Fibroblast of skin of left biceps (primary cell): ENCODE results near the gene SLC47A1.

Source experiments
- DNase-seq, 2 experiments: peaks; one replicate each; pipeline ENCODE4 v3.0.0-alpha.2; 2013; ENCODE audit warnings: low read depth in 2 of 2

SLC47A1 gene

DNA sequence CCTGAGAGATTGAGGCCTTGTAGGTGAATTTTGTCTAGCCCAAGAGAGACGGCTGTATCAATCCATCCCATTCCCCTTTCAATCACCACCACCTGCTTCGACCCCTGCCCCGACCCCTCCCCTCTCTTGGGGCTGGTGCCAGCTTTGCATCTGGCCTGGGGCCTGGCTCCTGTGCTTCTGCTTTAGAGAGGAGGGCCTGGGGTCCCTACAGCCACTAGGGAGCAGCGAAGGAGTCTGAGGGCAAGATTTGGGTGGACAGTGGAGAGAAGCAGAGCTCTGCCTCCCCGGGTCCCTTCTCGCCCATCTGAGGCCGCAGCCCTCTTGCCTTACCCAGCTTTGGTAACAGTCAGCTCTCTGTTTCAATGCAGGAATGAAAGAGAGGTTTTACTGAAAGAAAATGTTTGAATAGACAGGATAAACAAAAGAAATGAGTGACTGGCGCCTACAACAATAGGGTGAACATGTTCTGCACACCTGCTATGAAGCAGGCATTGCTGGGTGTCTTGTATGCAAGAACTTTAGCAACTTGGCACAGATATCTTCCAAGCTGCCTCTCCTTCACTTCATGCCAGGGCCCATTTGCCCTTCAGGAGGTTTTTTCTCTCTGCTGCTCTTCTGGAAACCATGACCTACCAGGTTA is 57.4 kb downstream of the SLC47A1 start:
- DNase-seq, result no peak

DNA sequence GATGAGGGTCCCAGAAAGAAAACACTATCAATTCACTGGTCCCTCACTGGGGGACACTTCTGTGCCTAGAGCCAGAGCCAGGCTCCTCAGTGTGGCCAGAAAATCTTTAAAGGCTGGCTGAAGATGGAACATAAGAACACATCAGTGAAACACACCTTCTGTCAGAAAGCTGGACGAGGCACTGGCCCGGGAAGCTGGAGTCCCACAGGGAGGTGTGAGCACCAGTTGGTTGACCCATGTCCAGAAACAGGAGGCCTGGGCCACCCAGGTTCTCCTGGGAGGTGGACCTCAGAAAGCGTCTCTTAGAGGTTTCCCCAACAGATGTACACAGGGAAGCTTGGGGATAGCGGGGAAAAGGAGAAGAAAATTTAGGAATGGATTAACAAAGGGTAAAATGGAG is 58.7 kb downstream of the SLC47A1 start:
- DNase-seq, result no peak

DNA sequence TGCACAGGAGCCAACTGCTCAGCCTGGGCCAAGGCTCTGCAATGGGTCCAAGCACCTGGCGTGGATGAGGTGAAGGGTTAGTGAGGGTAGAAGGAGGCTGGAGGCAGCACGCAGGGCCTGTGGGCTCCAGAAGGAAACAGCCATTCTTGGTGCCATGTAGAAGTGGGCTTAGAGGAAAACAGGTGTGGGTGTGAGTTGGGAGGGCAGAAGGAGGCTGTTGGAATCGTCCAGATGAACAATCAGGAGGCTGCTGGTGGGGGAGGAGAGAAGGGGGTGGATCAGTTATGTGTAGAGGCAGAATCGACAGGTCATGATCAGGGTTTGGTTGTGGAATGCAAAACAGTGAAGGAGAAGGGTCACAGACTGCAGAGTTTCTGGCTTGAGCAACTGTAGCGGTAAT is 63.2 kb downstream of the SLC47A1 start:
- no peak for DNase-seq

DNA sequence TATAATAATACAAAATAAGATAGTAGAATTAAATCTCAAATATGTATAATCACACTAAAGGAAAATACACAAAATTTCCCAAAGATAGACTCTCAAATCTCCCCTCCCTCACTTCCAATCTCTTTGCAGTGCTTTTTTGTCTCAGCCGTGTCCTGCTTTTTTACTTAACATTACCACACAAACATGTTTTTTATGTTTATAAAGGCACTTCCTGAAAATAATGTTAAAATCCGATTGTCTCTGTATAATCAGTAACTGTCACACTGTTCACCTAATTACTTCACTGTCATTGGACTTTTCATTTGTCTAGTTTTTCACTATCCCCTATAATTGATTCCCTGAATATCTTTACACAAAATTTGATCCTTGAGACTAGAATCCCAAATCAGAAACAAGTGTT is 76.7 kb downstream of the SLC47A1 start:
- no peak for DNase-seq

DNA sequence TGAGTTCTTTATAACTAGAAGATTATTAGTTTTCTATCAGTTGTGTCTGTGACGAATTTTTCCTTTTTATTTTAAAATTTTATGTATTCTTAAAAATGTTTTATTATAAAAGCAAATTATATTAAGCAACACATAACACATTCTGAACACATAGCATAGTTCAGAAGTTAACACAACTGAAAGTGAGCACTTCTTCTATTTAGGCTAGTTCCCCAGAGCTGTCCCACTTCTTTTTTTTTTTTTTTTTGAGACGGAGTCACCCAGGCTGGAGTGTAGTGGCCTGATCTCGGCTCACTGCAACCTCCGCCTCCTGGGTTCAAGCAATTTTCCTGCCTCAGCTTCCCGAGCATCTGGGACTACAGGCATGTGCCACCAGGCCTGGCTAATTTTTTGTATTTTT is 77.2 kb downstream of the SLC47A1 start:
- DNase-seq, result no peak

DNA sequence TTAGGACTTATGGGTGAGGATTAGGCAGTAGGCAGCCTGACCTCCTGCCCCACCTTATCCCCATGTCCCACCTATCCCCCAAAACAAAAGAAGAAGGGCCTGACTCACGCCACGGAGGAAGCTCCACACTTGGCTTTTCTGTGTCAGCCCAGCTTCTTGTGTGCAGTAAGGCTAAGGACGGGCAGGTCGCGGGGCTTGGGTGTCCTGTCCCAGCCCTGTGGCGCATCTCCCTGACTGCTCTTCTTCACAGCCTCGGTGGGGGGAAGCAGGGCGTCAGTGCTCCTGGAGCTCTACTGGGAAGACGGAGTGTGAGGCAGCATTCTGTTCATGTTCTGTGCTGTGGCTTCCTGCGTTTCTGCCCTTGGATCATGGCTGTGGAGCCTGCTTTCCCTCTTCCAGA is 80.3 kb downstream of the SLC47A1 start:
- no peak for DNase-seq

DNA sequence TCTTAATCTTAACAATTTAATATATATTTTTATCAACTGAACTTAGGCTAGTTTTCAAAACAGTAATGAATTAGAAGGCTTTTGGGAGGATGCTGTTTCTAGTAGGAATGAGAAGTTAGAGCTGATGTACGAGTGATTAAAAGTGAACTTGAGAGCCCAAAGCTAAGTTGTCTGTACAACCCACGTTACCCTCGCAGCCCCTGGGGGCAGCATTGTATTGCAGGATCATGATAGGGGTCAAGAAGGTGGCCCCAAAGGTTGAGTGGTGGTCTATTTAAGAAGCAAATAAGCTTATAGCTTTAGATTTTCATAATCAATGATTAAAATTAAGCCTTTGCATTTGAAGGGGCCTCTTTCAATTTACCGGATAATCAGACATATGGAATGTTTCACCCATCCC is 81.2 kb downstream of the SLC47A1 start:
- no peak for DNase-seq

DNA sequence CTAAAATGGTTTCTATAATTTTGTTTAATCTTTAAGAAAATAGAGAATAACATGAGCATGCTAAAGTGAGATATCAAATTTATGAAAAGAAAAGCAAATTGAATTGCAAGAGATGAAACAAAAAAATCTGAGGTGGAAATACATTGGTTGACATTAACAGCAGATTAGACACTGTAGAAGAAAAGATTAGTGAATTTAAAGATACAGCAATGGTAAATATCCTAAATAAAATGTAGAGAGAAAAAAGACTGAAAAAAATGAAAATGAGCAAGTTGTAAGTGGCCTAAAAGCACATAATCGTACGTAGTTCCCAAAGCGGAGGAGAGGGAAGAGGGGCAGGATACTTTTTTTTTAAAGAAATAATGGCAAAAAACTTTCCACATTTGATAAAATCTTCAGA is 84.4 kb downstream of the SLC47A1 start:
- DNase-seq, result no peak

DNA sequence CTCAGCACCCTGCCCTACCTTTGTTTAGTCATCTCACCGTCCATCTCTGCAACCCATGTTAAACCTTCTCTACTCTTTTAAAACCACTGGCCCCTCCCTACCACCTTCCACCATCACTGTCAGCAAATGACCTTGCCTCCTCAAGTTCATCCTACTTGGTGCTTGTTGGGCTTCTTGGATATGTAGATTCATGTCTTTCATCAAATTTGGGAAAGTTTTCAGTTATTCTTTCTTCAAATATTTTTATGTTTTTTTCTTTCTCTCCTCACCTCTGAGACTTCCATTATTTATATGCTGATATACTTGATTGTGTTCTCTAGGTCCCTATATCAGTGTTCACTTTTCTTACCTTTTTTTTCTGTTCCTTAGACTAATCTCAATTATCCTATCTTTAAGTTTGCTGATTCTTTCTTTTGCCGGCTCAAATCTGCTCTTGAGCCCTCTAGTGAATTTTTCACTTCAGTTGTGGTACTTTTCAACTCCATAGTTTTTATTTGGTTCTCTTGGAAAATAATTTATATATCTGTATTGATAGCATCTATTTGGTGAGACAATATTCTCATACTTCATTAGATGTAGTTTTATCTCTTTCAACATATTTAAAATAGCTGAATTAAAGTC is 86.2 kb downstream of the SLC47A1 start:
- DNase-seq, result no peak

DNA sequence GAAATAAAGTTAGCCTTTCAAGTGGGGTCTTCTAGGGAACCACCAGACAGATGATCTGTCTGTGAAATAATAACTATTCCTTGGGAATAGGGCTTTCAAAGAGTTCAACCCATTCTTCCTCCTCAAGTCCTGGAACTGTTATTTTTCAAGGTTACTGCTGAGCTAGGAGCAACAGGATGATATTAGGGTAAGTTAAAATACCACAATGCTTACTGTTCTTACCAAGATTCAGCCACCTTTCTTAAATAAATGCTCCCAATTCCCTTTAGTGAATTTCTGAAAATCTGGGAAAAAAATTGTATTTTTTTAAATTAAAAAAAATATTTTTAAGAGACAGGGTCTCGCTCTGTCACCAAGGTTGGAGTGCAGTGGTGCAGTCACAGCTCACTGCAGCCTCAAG is 88.0 kb downstream of the SLC47A1 start:
- no peak for DNase-seq

DNA sequence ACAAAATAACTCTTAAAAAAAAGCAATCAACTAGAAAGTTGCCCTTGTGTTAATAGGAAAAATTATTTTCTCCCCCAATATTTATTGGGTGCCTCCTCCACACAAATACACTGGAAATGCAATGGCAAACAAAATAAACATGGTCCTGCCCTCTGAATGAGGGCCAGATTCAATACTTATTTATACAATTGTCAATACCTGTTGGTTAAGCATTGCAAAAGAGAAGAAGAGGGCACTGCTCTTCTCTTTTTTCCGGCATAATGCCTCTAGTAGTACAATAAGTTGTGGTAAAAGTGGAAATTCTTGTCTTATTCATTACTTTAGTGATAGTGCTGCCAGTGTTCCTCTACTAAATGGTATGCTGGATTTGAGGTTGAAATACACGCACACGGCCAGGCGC is 92.4 kb downstream of the SLC47A1 start:
- DNase-seq, result no peak
